GOT3 (cell line): Measurements from ENCODE around the gene MPP1.

Experiments used
- DNase-seq: peaks from one replicate; lab custom pipeline; 2025; ENCODE audit warnings: mixed read lengths; lab: John Stamatoyannopoulos, UW

MPP1 gene

GRCh38 chrX:154812341-154813101, 7.2 kb upstream of the MPP1 start:
- no peak for DNase-seq

- no peak for DNase-seq
These were observed 4.8 kb upstream of the MPP1 start for GRCh38 chrX:154809939-154810665.

GRCh38 chrX:154806837-154807501, 1.7 kb upstream of the MPP1 start:
- no peak for DNase-seq

GRCh38 chrX:154805696-154806091, 409 bp upstream of the MPP1 start:
- no peak for DNase-seq

- DNase-seq = no peak
These were observed 876 bp downstream of the MPP1 start for GRCh38 chrX:154804261-154804956.

- DNase-seq = no peak
These were observed 2.3 kb downstream of the MPP1 start for GRCh38 chrX:154802947-154803346.

- DNase-seq = no peak
These were observed 4.6 kb downstream of the MPP1 start for GRCh38 chrX:154800478-154801210.

- DNase-seq = no peak
These were observed 5.5 kb downstream of the MPP1 start for GRCh38 chrX:154799556-154800348.

- DNase-seq = no peak
These were observed 8.3 kb downstream of the MPP1 start for GRCh38 chrX:154797006-154797405.

- DNase-seq = no peak
These were observed 10.3 kb downstream of the MPP1 start for GRCh38 chrX:154795016-154795415.

- no peak for DNase-seq
These were observed 12.0 kb downstream of the MPP1 start for GRCh38 chrX:154793084-154793795.

- no peak for DNase-seq
These were observed 13.3 kb downstream of the MPP1 start for GRCh38 chrX:154791939-154792338.

- no peak for DNase-seq
These were observed 13.8 kb downstream of the MPP1 start for GRCh38 chrX:154791467-154791866.

- no peak for DNase-seq
These were observed 19.6 kb downstream of the MPP1 start for GRCh38 chrX:154785716-154786115.

GRCh38 chrX:154784149-154784995, 20.9 kb downstream of the MPP1 start:
- no peak for DNase-seq

- DNase-seq = no peak
These were observed 24.3 kb downstream of the MPP1 start for GRCh38 chrX:154780968-154781367.

- DNase-seq = no peak
These were observed 26.0 kb downstream of the MPP1 start for GRCh38 chrX:154779261-154779660.

GRCh38 chrX:154776753-154777152, 28.5 kb downstream of the MPP1 start:
- no peak for DNase-seq
